B cell (primary cell): ENCODE data around the gene SPCS1.

Experiments
- CTCF ChIP-seq: fragments of 200-600 bp; IDR thresholded peaks from one replicate; pipeline ENCODE4 v1.8.0; 2022; ENCODE audit warnings: antibody characterized with exemption, mild to moderate bottlenecking
- EZH2 ChIP-seq: IDR thresholded peaks from 2 replicates; pipeline ENCODE4 v1.6.1; 2012; ENCODE audit warnings: borderline replicate concordance, low read depth, mild to moderate bottlenecking, moderate library complexity, low read length; ENCODE audit not compliant: insufficient read depth, poor library complexity, severe bottlenecking

DNA sequence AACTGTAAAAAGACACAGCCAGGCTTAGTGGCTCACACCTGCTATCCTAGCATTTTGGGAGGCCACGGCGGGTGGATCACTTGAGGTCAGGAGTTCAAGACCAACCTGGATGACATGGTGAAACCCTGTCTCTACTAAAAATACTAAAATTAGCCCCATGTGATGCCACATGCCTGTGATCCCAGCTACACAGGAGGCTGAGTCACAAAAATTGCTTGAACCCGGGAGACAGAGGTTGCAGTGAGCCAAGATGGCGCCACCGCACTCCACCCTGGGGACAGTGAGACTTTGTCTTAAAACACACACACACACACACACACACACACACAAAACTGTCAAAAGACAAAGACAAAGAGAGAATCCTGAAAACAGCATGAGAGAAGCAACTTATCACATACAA, 18.0 kb downstream of the SPCS1 start:
- TF ChIP-seq CTCF (no peak), EZH2 (no peak)
